IMR-90 (cell line): ENCODE measurements around the gene OR10H1. TPM values are rescaled to one million over a fixed set of nuclear protein-coding genes. Genes with fewer than 3 reads are reported as not detected.

ENCODE experiments used
- ATAC-seq: fragments of 200-7000 bp; cut with Tn5 transposase; 2 replicates; pipeline ENCODE4 v1.9.1; 2020; ENCODE audit warnings: low read depth, mild to moderate bottlenecking, moderate library complexity
- BruUV-seq: library from RNA; stranded (reverse); fragments of 400-500 nt; replicated peaks from 2 replicates; lab custom pipeline; 2021; lab: Mats Ljungman, UMichigan
- CTCF ChIA-PET: fragments of 300-600 bp; formaldehyde crosslinking; extraction: SDS; loops from one replicate; lab custom pipeline; 2021; ENCODE audit warnings: antibody characterized with exemption; lab: Yijun Ruan, JAX
- POLR2A ChIA-PET: fragments of 300-600 bp; sonication (Branson Sonifier 250); formaldehyde crosslinking; loops from one replicate; lab custom pipeline; 2022; ENCODE audit warnings: antibody characterized with exemption; ENCODE audit not compliant: unreplicated experiment; lab: Charles Lee
- DNase-seq: peaks from one replicate; pipeline ENCODE4 v3.0.0; 2013
- H2AFZ ChIP-seq: replicated peaks from 2 replicates; pipeline ENCODE3; 2013; ENCODE audit warnings: low read length, mild to moderate bottlenecking; ENCODE audit not compliant: poor library complexity
- H2AK5ac ChIP-seq: 2 replicates; pipeline ENCODE4 v1.6.1; 2013; ENCODE audit warnings: low read depth, low read length, inconsistent platforms
- H2AK9ac ChIP-seq: replicated peaks from 2 replicates; pipeline ENCODE3; 2013; ENCODE audit warnings: mild to moderate bottlenecking, low read depth, low read length, moderate library complexity; ENCODE audit not compliant: poor library complexity
- H2BK120ac ChIP-seq: 2 replicates; pipeline ENCODE4 v1.6.1; 2013; ENCODE audit warnings: low read depth, low read length, inconsistent platforms
- H2BK15ac ChIP-seq: 3 replicates; pipeline ENCODE4 v1.6.1; 2013; ENCODE audit warnings: low read depth, low read length, inconsistent platforms
- H2BK20ac ChIP-seq: 2 replicates; pipeline ENCODE4 v1.6.1; 2013; ENCODE audit warnings: low read depth, mild to moderate bottlenecking, inconsistent platforms, low read length, moderate library complexity
- H2BK5ac ChIP-seq: 2 replicates; pipeline ENCODE4 v1.6.1; 2013; ENCODE audit warnings: mild to moderate bottlenecking, low read depth, low read length, inconsistent platforms; ENCODE audit not compliant: poor library complexity, severe bottlenecking
- H3K14ac ChIP-seq: replicated peaks from 2 replicates; pipeline ENCODE4 v1.6.1; 2013; ENCODE audit warnings: low read depth, low read length, inconsistent platforms
- H3K18ac ChIP-seq: 2 replicates; pipeline ENCODE4 v1.6.1; 2013; ENCODE audit warnings: low read depth, low read length, control low read depth
- H3K23ac ChIP-seq: 2 replicates; pipeline ENCODE4 v1.6.1; 2013; ENCODE audit warnings: low read depth, low read length, inconsistent platforms
- H3K27ac ChIP-seq: 2 replicates; pipeline ENCODE4 v1.5.1; 2013; ENCODE audit warnings: mild to moderate bottlenecking, control low read depth, low read length; ENCODE audit not compliant: insufficient read depth
- H3K27me3 ChIP-seq: 2 replicates; pipeline ENCODE4 v1.6.1; 2013; ENCODE audit warnings: low read length; ENCODE audit not compliant: control insufficient read depth, insufficient read depth
- H3K36me3 ChIP-seq: 2 replicates; pipeline ENCODE4 v1.6.1; 2013; ENCODE audit warnings: low read length, mixed read lengths; ENCODE audit not compliant: control insufficient read depth, insufficient read depth
- H3K4ac ChIP-seq: 2 replicates; pipeline ENCODE4 v1.6.1; 2013; ENCODE audit warnings: low read depth, low read length, inconsistent platforms
- H3K4me1 ChIP-seq: 2 replicates; pipeline ENCODE4 v1.6.1; 2013; ENCODE audit warnings: low read length, mixed read lengths; ENCODE audit not compliant: control insufficient read depth, insufficient read depth
- H3K4me2 ChIP-seq: 2 replicates; pipeline ENCODE4 v1.6.1; 2013; ENCODE audit warnings: low read depth, mild to moderate bottlenecking, control low read depth, low read length, moderate library complexity
- H3K4me3 ChIP-seq: 2 replicates; pipeline ENCODE4 v1.5.1; 2013; ENCODE audit warnings: low read depth, mild to moderate bottlenecking, control low read depth, low read length, moderate library complexity; ENCODE audit not compliant: insufficient read depth
- H3K56ac ChIP-seq: 2 replicates; pipeline ENCODE4 v1.6.1; 2013; ENCODE audit warnings: low read length, inconsistent platforms; ENCODE audit not compliant: insufficient read depth; ENCODE audit errors: extremely low read depth
- H3K79me1 ChIP-seq, 2 experiments: 2 replicates each; pipeline ENCODE4 v1.6.1; 2013; ENCODE audit warnings: low read length in 2 of 2, inconsistent platforms in 1 of 2, low read depth in 1 of 2
- H3K9ac ChIP-seq: 2 replicates; pipeline ENCODE4 v1.6.1; 2013; ENCODE audit warnings: low read depth, low read length, control low read depth
- H3K9me1 ChIP-seq: 2 replicates; pipeline ENCODE4 v1.6.1; 2013; ENCODE audit warnings: low read length, inconsistent platforms; ENCODE audit not compliant: insufficient read depth
- H3K9me3 ChIP-seq: 2 replicates; pipeline ENCODE4 v1.6.1; 2013; ENCODE audit warnings: low read length; ENCODE audit not compliant: control insufficient read depth, insufficient read depth
- H4K20me1 ChIP-seq: 2 replicates; pipeline ENCODE4 v1.6.1; 2013; ENCODE audit warnings: low read length, inconsistent platforms; ENCODE audit not compliant: insufficient read depth
- H4K5ac ChIP-seq: 2 replicates; pipeline ENCODE4 v1.6.1; 2013; ENCODE audit warnings: mild to moderate bottlenecking, low read depth, low read length, control low read depth
- H4K8ac ChIP-seq, 2 experiments: 2 replicates each; pipeline ENCODE4 v1.6.1; 2013; ENCODE audit warnings: low read depth in 2 of 2, low read length in 2 of 2, control low read depth in 1 of 2, inconsistent platforms in 1 of 2
- H4K91ac ChIP-seq: 2 replicates; pipeline ENCODE4 v1.6.1; 2013; ENCODE audit warnings: low read depth, low read length, inconsistent platforms; ENCODE audit not compliant: insufficient read depth
- BHLHE40 ChIP-seq: fragments of 150-350 bp; IDR thresholded peaks from 2 replicates; pipeline ENCODE4 v1.6.1; 2016; ENCODE audit warnings: mild to moderate bottlenecking, low read depth, low read length
- ELK1 ChIP-seq: fragments of 150-350 bp; IDR thresholded peaks from 2 replicates; pipeline ENCODE4 v1.6.1; 2016; ENCODE audit warnings: low read depth, mild to moderate bottlenecking, low read length, moderate library complexity, borderline replicate concordance
- SMC3 ChIP-seq: fragments of 150-350 bp; IDR thresholded peaks from 2 replicates; pipeline ENCODE4 v1.6.1; 2016; ENCODE audit warnings: low read depth, mild to moderate bottlenecking, antibody characterized with exemption, low read length, moderate library complexity
- WGBS, 2 experiments: methylation state at CpG; one replicate each; pipeline versions ENCODE4 v1.1.5 to v1.1.7; 2013; ENCODE audit warnings: missing lambda C conversion rate in 2 of 2; ENCODE audit not compliant: insufficient read length in 1 of 2; ENCODE audit errors: extremely low coverage in 2 of 2; 5-methylcytosine and 5-hydroxymethylcytosine counted together
- dilution Hi-C: fragments of 300-500 bp; cut with HindIII; formaldehyde crosslinking; loops from one replicate; pipeline ENCODE4 v1.14.3; 2018; ENCODE audit warnings: low sequenced_read_pairs; ENCODE audit not compliant: unreplicated experiment
- in situ Hi-C: fragments of 300-500 bp; cut with MboI; formaldehyde crosslinking; loops from 3 replicates; pipeline ENCODE4 v1.14.3; 2019; ENCODE audit warnings: low sequenced_read_pairs, inconsistent platforms, mixed read lengths
- intact Hi-C: fragments of 100-400 bp; cut with micrococcal nuclease; formaldehyde crosslinking; loops from 2 replicates; pipeline ENCODE4 v1.10.0; 2022
- polyA plus RNA-seq, 3 experiments: library from polyadenylated mRNA; depleted of rRNA; stranded (reverse); fragments of >200 nt; gene quantifications; 2 replicates each; pipeline ENCODE4 v1.2.3, GENCODE V29; 2012; ENCODE audit warnings: low replicate concordance in 1 of 3
- total RNA-seq: library from RNA; depleted of rRNA; stranded (reverse); fragments of >200 nt; gene quantifications from 2 replicates; pipeline ENCODE4 v1.2.3, GENCODE V29; 2012

Gene OR10H1
- total and polyA plus RNA-seq, 2 of the 4 experiments (the other 2 are of a cell fraction): not detected

- no peak overlapping the region for H3K4me2 ChIP-seq
- no peak overlapping the region for H2BK5ac ChIP-seq
- peaks cover 32% of the 10 kb centered on the region for H3K9me3 ChIP-seq
- H2AK5ac ChIP-seq: no peak overlapping the region
- H2BK120ac ChIP-seq: no peak overlapping the region
- H3K27ac ChIP-seq: no peak overlapping the region
- no peak overlapping the region for H2BK15ac ChIP-seq
- intact Hi-C loops (no loop called here), in situ Hi-C loops (no loop called here), dilution Hi-C loops (no loop called here)
- no peak overlapping the region for H2BK20ac ChIP-seq
- POLR2A ChIA-PET: no interaction called here
- H3K23ac ChIP-seq: no peak overlapping the region
- DNase-seq (no peak), ATAC-seq (no peak)
- CTCF ChIA-PET: no interaction called here
- no peaks in the 10 kb centered on the region for H3K36me3 ChIP-seq
- no peak overlapping the region for H3K4me3 ChIP-seq
- no peak overlapping the region for H3K18ac ChIP-seq
- no peak overlapping the region for H2AK9ac ChIP-seq
- no peaks in the 10 kb centered on the region for H3K79me1 ChIP-seq
- no peak overlapping the region for H4K8ac ChIP-seq
- WGBS, 2 experiments: 80% methylated on average over 1 of the region's 7 CpGs; no CpG with 5 or more reads in 1 of the 2 experiments
- H3K56ac ChIP-seq: no peak overlapping the region
- H3K14ac ChIP-seq: no peak overlapping the region
- H4K20me1 ChIP-seq: no peaks in the 10 kb centered on the region
- no TSS peak for BruUV-seq
- no peaks in the 10 kb centered on the region for H3K9me1 ChIP-seq
- no peaks in the 10 kb centered on the region for H3K4me1 ChIP-seq
- no peak overlapping the region for H2AFZ ChIP-seq
- no peak overlapping the region for H4K91ac ChIP-seq
- TF ChIP-seq ELK1: no peak
- TF ChIP-seq BHLHE40: no peak
- no peak for TF ChIP-seq SMC3
- H4K5ac ChIP-seq: no peak overlapping the region
- H3K9ac ChIP-seq: no peak overlapping the region
- no peak overlapping the region for H3K4ac ChIP-seq
- H3K27me3 ChIP-seq: no peaks in the 10 kb centered on the region
These were observed 34.6 kb downstream of the OR10H1 start for GRCh38 chr19:15780610-15781418.
